Gastroesophageal sphincter (tissue), 3 donors: ENCODE measurements around the gene TMEM117.

Experiments
- CTCF ChIP-seq, 4 experiments: fragments of 200-600 bp in 2 of 4; fragments of 450-650 bp in 2 of 4; sonication (generic) in 1 of 4; IDR thresholded peaks; one replicate each; pipeline ENCODE4 v1.5.1; 2017 to 2019; ENCODE audit warnings: antibody characterized with exemption in 4 of 4, mild to moderate bottlenecking in 2 of 4, moderate library complexity in 2 of 4
- POLR2A ChIP-seq, 2 donors: fragments of 450-650 bp; IDR thresholded peaks; one replicate each; pipeline ENCODE4 v1.6.1; 2017; ENCODE audit warnings: antibody characterized with exemption in 2 of 2, mild to moderate bottlenecking in 2 of 2, moderate library complexity in 1 of 2

DNA sequence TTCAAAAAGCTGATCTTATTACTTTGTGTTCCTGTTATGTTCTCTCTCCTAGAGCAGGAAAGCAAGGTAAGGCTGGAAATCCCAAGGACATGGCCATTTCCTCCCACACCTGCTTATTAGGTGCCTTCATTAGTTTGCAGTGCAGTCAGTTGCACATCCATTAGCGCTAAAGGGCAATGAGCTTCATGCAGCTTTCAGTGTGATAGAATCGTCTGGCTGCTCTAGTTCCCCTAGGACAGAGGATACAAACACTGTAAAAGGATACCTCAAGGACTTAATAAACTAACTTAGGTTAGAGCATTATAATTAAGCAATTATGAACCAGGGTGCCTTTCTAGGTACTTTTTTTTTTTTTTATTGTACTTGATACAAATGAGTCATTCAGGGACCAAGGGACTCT lies 21.1 kb downstream of the TMEM117 start:
- TF ChIP-seq POLR2A (IDR thresholded peaks at IDR 0.05) (no peak), CTCF (IDR thresholded peaks at IDR 0.05) (no peak)
